C4-2B (cell line): Measurements from ENCODE around the gene GIPC1.
"Not testable (repeated sequence)": the region's sequence is repeated elsewhere in the genome, so short reads cannot be mapped to it uniquely, and the experiment has no call there.

Experiments
- H3K27ac ChIP-seq: fragments of 450-650 bp; 2 replicates; pipeline ENCODE4 v1.5.1; 2017
- ZFX ChIP-seq: fragments of 450-650 bp; IDR thresholded peaks from 2 replicates; pipeline ENCODE4 v1.6.1; 2017
- TF ChIP-seq, protein P1 (sequence below): fragments of 450-650 bp; conservative IDR thresholded peaks from 2 replicates; pipeline ENCODE4 v1.5.1; 2017; ENCODE audit warnings: mild to moderate bottlenecking

GIPC1 gene, protein sequence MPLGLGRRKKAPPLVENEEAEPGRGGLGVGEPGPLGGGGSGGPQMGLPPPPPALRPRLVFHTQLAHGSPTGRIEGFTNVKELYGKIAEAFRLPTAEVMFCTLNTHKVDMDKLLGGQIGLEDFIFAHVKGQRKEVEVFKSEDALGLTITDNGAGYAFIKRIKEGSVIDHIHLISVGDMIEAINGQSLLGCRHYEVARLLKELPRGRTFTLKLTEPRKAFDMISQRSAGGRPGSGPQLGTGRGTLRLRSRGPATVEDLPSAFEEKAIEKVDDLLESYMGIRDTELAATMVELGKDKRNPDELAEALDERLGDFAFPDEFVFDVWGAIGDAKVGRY

DNA sequence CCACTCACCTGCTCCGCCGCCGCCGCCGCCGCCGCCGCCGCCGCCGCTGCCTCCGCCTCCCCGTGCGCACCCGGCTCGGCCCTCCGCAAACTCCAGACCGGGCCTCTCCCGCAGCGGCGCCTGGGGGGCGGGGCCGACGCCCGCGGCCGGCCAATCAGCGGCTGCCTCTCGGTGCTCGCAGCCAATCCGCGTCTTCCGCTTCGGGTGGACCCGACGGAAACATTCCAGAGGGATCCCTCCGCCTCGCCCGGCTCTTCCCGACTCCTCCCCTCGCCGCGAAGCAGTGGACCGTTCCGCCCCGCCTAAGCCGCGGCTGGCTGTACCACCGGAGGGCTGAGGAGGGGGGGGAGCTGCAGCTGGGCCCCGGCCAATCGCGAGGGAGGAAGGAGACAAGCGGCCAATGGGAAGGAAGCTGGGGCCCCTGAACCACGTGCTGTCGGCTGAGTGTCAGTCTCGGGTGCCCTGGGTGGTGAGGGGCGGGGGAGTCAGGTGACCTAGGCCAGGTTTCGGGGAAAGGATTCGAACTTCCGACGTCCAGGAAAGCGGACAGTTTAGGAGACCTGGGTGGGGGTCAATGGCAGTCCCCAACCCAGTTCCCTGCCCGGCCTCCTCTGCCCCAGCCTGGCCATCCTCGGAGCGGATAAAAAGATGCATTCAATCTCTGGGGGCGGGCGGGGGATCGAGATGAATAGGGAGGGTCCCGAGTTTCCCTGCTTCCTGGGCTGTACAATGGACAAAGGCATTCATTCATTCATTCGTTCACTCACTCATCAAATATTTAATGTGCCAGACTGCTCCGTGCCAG is at the start of gene GIPC1:
Gene GIPC1, minus strand, starts transcription at position 99 of the 805 bp plus-strand sequence. CDS start 13,151 bp downstream, outside the sequence.
- TF ChIP-seq ZFX = 0 out of 2 replicates have a peak, but pooled peaks have one; percentile 3
- TF ChIP-seq, protein P1, sequence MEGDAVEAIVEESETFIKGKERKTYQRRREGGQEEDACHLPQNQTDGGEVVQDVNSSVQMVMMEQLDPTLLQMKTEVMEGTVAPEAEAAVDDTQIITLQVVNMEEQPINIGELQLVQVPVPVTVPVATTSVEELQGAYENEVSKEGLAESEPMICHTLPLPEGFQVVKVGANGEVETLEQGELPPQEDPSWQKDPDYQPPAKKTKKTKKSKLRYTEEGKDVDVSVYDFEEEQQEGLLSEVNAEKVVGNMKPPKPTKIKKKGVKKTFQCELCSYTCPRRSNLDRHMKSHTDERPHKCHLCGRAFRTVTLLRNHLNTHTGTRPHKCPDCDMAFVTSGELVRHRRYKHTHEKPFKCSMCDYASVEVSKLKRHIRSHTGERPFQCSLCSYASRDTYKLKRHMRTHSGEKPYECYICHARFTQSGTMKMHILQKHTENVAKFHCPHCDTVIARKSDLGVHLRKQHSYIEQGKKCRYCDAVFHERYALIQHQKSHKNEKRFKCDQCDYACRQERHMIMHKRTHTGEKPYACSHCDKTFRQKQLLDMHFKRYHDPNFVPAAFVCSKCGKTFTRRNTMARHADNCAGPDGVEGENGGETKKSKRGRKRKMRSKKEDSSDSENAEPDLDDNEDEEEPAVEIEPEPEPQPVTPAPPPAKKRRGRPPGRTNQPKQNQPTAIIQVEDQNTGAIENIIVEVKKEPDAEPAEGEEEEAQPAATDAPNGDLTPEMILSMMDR = no peak
- peak within 1 kb of the TSS; percentile 77 for H3K27ac ChIP-seq

DNA sequence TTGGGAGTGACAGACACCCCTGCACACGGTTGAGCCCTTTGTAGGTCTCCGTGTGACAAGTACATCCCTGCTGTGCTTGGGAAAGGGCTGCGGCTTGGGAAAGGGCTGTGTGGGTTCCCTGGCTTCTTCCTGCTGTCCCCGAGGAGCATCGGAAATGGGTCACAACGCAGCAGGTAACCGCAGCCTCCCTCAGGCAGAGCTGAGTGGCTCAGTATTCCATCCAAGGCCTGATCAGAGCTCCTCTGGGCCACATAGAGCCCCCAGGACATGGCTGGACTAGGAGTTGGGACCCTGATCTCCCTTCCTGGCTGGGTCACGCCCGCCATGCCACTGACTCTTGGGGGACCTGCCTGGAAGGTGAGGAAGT is 49.8 kb upstream of the GIPC1 start:
- no peak for TF ChIP-seq ZFX
- TF ChIP-seq, protein P1 = no peak
- H3K27ac ChIP-seq = no peak overlapping the region

DNA sequence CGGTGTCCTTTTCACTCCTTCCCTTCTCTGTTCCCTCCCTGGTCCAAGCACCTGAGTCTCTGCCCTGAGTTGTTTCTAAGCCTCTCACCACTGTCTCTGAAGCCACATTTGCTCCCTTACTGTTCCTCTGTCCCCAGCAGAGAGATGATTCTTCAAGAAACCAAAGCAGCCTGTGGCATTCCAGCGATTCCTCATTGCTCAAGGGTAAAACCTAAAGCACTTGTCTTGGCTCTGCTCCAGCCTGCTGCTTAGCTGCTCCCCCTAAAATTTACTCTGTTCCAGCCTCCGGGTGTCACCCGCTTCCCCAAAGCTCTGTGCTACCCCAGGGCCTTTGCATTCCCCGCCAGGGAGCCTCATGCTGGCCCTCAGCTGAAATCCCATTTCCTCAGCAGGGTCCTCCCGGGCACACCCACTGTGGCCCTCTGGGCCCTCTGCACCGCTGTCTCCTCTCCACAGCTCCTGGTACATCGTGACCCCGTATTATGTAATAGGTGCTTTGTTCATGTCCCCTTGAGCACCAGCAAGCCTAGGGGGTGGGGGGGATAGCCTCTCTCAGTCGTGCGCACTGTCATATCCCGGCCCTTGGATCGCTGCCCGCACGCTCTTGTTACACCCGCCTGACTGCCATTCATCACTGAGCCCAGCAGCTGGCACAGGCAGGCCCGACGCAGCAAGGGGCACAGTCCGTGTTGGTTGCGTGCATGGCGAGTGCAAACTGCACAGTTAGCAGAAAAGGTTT is 49.2 kb upstream of the GIPC1 start:
- no peak for TF ChIP-seq ZFX
- TF ChIP-seq, protein P1 = no peak
- H3K27ac ChIP-seq = no peak overlapping the region

DNA sequence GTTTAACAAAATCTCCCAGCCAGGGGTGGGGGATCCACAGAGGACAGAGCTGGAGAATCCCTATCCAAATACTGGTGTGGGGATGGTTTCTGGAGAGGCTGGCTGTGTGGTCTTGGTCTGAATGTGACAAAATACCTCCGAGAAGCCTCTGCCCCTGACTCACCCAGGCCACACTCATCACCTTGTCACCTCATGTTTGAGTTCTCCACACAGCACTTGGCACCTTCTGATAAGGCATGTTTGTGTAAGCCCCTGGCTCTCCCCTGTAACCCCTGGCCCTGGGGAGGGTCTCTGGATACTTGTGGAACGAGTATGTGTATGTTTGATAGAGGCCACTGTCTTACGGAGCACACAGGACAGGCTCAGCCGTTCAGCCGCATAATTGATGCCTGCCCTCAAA is 48.1 kb upstream of the GIPC1 start:
- no peak overlapping the region for H3K27ac ChIP-seq
- TF ChIP-seq ZFX = no peak
- TF ChIP-seq, protein P1 = no peak

DNA sequence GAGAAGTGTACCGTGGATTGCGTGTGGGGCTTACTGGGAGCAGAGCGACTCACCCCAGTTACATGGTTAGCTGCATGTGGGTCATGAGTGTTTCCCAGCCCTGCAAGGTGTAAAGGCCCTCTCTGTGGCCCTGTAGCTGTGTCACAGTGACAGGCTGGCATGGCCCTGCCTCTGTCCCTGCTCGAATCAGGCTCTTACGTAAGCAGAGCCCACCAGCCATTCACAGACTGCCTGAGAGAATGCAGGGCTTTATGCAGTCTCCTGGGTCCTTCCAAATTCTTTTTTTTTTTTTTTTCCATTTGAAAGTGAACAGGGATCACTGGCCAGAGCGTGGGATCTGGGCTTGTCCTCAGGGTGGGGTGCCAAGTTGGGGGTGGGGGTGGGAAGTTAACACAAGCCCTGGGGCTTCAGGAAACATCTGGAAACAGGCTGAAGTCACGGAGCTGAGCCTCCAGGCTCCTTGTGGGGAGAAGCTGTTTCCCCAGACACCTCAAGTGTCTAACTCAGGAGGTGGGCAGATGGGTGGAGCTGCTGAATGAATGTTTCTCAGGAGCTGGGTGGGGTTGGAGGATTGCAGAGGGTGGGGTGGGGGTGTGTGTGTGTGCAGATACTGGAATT is 46.9 kb upstream of the GIPC1 start:
- H3K27ac ChIP-seq = no peak overlapping the region
- no peak for TF ChIP-seq ZFX
- TF ChIP-seq, protein P1 = no peak

DNA sequence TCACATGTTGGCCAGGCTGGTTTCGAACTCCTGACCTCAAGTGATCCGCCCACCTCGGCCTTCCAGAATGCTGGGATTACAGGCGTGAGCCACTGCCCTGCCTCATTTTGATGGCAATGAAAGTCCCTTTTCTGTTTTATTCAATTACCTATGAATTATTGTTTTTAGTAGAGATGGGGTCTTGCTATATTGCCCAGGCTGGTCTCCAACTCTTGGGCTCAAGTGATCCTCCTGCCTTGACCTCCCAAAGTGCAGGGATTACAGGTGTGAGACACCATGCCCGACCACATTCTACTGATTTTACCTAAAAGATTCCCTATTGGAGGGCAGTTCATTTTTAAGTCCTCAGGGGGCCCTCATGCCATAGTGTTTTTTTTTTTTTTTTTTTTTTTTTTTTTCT is 46.1 kb upstream of the GIPC1 start:
- not testable (repeated sequence) for H3K27ac ChIP-seq

DNA sequence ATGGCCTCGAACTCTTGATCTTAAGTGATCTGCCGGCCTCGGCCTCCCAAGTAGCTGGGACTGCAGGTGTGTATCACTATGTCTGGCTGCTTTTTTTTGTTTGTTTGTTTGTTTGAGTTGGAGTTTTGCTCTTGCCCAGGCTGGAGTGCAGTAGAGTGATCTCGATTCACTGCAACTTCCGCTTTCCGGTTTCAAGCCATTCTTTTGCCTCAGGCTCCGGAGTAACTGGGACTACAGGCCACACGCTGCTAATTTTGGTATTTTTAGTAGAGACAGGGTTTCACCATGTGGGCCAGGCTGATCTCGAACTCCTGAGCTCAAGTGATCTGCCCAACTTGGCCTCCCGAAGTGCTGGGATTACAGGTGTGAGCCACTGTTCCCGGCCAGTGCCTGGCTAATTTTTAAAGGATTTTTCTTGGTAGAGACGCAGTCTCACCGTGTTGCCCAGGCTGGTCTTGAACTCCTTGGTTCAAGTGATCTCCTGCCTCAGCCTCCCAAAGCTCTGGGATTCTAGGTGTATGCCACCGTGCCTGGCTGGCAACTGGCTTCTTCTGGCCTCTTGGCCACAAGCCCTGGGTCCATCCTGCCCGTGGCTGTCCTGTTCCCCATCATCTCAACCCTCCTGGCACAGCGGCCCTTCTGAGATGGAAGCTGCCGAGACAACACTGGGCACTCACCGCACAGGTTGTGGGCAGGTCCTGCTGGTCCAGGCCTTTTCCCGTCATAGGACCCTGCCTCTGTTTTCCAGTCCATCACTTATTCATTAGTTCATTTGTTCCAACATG is 45.0 kb upstream of the GIPC1 start:
- H3K27ac ChIP-seq = no peak overlapping the region
- TF ChIP-seq ZFX = no peak
